Skeletal muscle satellite cell (primary cell): ENCODE data around the gene PTPRU. TPM values are rescaled to one million over a fixed set of nuclear protein-coding genes. Genes with fewer than 3 reads are reported as not detected.

Experiments
- H3K27me3 ChIP-seq: 2 replicates; pipeline ENCODE4 v1.7.0; 2013; ENCODE audit warnings: low read length; ENCODE audit not compliant: control insufficient read depth, insufficient read depth
- H3K36me3 ChIP-seq: 2 replicates; pipeline ENCODE4 v1.7.0; 2013; ENCODE audit warnings: mild to moderate bottlenecking, control low read depth, low read length; ENCODE audit not compliant: insufficient read depth
- H3K4me1 ChIP-seq: 2 replicates; pipeline ENCODE4 v1.7.0; 2013; ENCODE audit warnings: low read length; ENCODE audit not compliant: control insufficient read depth, insufficient read depth
- H3K4me2 ChIP-seq: 2 replicates; pipeline ENCODE4 v1.7.0; 2013; ENCODE audit warnings: mild to moderate bottlenecking, low read length
- H3K4me3 ChIP-seq: 2 replicates; pipeline ENCODE4 v1.7.0; 2013; ENCODE audit warnings: low read length
- H3K9ac ChIP-seq: 2 replicates; pipeline ENCODE4 v1.7.0; 2013; ENCODE audit warnings: mild to moderate bottlenecking, low read depth, low read length, moderate library complexity
- H3K9me3 ChIP-seq: replicated peaks from 2 replicates; pipeline ENCODE4 v1.7.0; 2013; ENCODE audit warnings: mild to moderate bottlenecking, control low read depth, low read length
- total RNA-seq: library from RNA; depleted of rRNA; stranded (reverse); fragments of >200 nt; gene quantifications from 2 replicates; pipeline ENCODE4 v1.2.3, GENCODE V29; 2012; rRNA removed

Gene PTPRU
- 9.4 and 20.3 TPM in 2 replicates for total RNA-seq

GRCh38 chr1:29235955-29236711 is at the start of gene PTPRU:
PTPRU (plus strand) TSS chr1:29236522; CDS start chr1:29236645, 123 bp downstream.
- H3K9ac ChIP-seq, result peak within 1 kb of the TSS; percentile 75
- H3K4me1 ChIP-seq, result peaks cover 38% of the 10 kb centered on the region
- H3K36me3 ChIP-seq, result no peaks in the 10 kb centered on the region
- H3K9me3 ChIP-seq, result no peaks in the 10 kb centered on the region
- peaks cover 10% of the 10 kb centered on the region for H3K27me3 ChIP-seq
- peak within 1 kb of the TSS; percentile 80 for H3K4me3 ChIP-seq
- peak within 1 kb of the TSS; percentile 85 for H3K4me2 ChIP-seq

- Histone ChIP-seq H3K27me3 (no peaks in the 10 kb centered on the region), H3K36me3 (no peaks in the 10 kb centered on the region), H3K4me1 (peaks cover 9% of the 10 kb centered on the region), H3K9ac (no peak overlapping the region), H3K9me3 (no peaks in the 10 kb centered on the region), H3K4me3 (no peak overlapping the region), H3K4me2 (no peak overlapping the region)
Measured at GRCh38 chr1:29186707-29187106, 49.6 kb upstream of the PTPRU start.

- Histone ChIP-seq H3K9ac (no peak overlapping the region), H3K4me1 (peaks cover 1% of the 10 kb centered on the region), H3K9me3 (no peaks in the 10 kb centered on the region), H3K4me3 (no peak overlapping the region), H3K27me3 (no peaks in the 10 kb centered on the region), H3K36me3 (peaks cover 15% of the 10 kb centered on the region), H3K4me2 (no peak overlapping the region)
Measured at GRCh38 chr1:29190718-29191117, 45.6 kb upstream of the PTPRU start.

- Histone ChIP-seq H3K4me2 (no peak overlapping the region), H3K36me3 (peaks cover 15% of the 10 kb centered on the region)
Measured at GRCh38 chr1:29193879-29194455, 42.4 kb upstream of the PTPRU start.

GRCh38 chr1:29195881-29196291 is 40.4 kb upstream of the PTPRU start:
- Histone ChIP-seq H3K36me3 (peaks cover 26% of the 10 kb centered on the region), H3K4me1 (peaks cover 18% of the 10 kb centered on the region), H3K9ac (no peak overlapping the region), H3K4me2 (no peak overlapping the region), H3K4me3 (no peak overlapping the region), H3K9me3 (no peaks in the 10 kb centered on the region), H3K27me3 (no peaks in the 10 kb centered on the region)

More at GRCh38 chr1:29193879-29194455, 42.4 kb upstream of the PTPRU start:
- Histone ChIP-seq H3K4me3 (no peak overlapping the region), H3K9me3 (no peaks in the 10 kb centered on the region), H3K4me1 (peaks cover 18% of the 10 kb centered on the region), H3K9ac (no peak overlapping the region), H3K27me3 (no peaks in the 10 kb centered on the region)

- Histone ChIP-seq H3K4me1 (peaks cover 19% of the 10 kb centered on the region), H3K9ac (no peak overlapping the region), H3K27me3 (no peaks in the 10 kb centered on the region), H3K9me3 (no peaks in the 10 kb centered on the region), H3K36me3 (peaks cover 35% of the 10 kb centered on the region), H3K4me2 (no peak overlapping the region), H3K4me3 (no peak overlapping the region)
Measured at GRCh38 chr1:29196863-29197589, 39.3 kb upstream of the PTPRU start.

- Histone ChIP-seq H3K36me3 (peaks cover 35% of the 10 kb centered on the region), H3K4me1 (peaks cover 24% of the 10 kb centered on the region), H3K9me3 (no peaks in the 10 kb centered on the region), H3K9ac (no peak overlapping the region), H3K4me2 (no peak overlapping the region), H3K4me3 (no peak overlapping the region), H3K27me3 (no peaks in the 10 kb centered on the region)
Measured at GRCh38 chr1:29197590-29197924, 38.8 kb upstream of the PTPRU start.

- no peak overlapping the region for H3K4me2 ChIP-seq
- H3K9me3 ChIP-seq, result no peaks in the 10 kb centered on the region
- peaks cover 35% of the 10 kb centered on the region for H3K36me3 ChIP-seq
- H3K4me3 ChIP-seq, result no peak overlapping the region
- no peak overlapping the region for H3K9ac ChIP-seq
- H3K4me1 ChIP-seq, result peaks cover 26% of the 10 kb centered on the region
- no peaks in the 10 kb centered on the region for H3K27me3 ChIP-seq
Measured at GRCh38 chr1:29197993-29198392, 38.3 kb upstream of the PTPRU start.

- Histone ChIP-seq H3K4me2 (no peak overlapping the region), H3K9me3 (no peaks in the 10 kb centered on the region), H3K4me3 (no peak overlapping the region), H3K4me1 (peaks cover 21% of the 10 kb centered on the region), H3K27me3 (no peaks in the 10 kb centered on the region), H3K9ac (no peak overlapping the region), H3K36me3 (peaks cover 23% of the 10 kb centered on the region)
Measured at GRCh38 chr1:29200906-29201594, 35.3 kb upstream of the PTPRU start.

- peaks cover 16% of the 10 kb centered on the region for H3K4me1 ChIP-seq
- H3K9ac ChIP-seq, result no peak overlapping the region
- no peaks in the 10 kb centered on the region for H3K9me3 ChIP-seq
- no peak overlapping the region for H3K4me2 ChIP-seq
- H3K27me3 ChIP-seq, result no peaks in the 10 kb centered on the region
- peaks cover 27% of the 10 kb centered on the region for H3K36me3 ChIP-seq
- no peak overlapping the region for H3K4me3 ChIP-seq
Measured at GRCh38 chr1:29201595-29202051, 34.7 kb upstream of the PTPRU start.

- Histone ChIP-seq H3K4me1 (peaks cover 13% of the 10 kb centered on the region), H3K4me2 (peak overlapping the region; percentile 71), H3K27me3 (no peaks in the 10 kb centered on the region), H3K9me3 (no peaks in the 10 kb centered on the region), H3K9ac (peak overlapping the region; percentile 56), H3K4me3 (no peak overlapping the region), H3K36me3 (peaks cover 27% of the 10 kb centered on the region)
Measured at GRCh38 chr1:29202053-29202452, 34.3 kb upstream of the PTPRU start.
